NT2/D1 (cell line): Measurements from ENCODE around the gene GINS2.

ENCODE experiments used
- DNase-seq: peaks from one replicate; pipeline ENCODE4 v3.0.0-alpha.2; 2011; ENCODE audit warnings: low read depth, low spot score
- H3K27me3 ChIP-seq: 2 replicates; pipeline ENCODE4 v1.6.0; 2011; ENCODE audit warnings: mild to moderate bottlenecking; ENCODE audit not compliant: insufficient read length, insufficient read depth
- H3K36me3 ChIP-seq: 2 replicates; pipeline ENCODE4 v1.6.1; 2011; ENCODE audit warnings: mild to moderate bottlenecking, low read length, mixed read lengths; ENCODE audit not compliant: insufficient read depth, insufficient read length
- H3K4me1 ChIP-seq: 2 replicates; pipeline ENCODE4 v1.5.1; 2011; ENCODE audit not compliant: insufficient read depth, insufficient read length
- H3K4me3 ChIP-seq: 2 replicates; pipeline ENCODE4 v1.5.1; 2011; ENCODE audit warnings: low read depth; ENCODE audit not compliant: insufficient read length
- H3K9ac ChIP-seq: 2 replicates; pipeline ENCODE4 v1.6.0; 2011; ENCODE audit warnings: low read depth; ENCODE audit not compliant: insufficient read length
- H3K9me3 ChIP-seq: 2 replicates; pipeline ENCODE4 v1.5.1; 2011; ENCODE audit warnings: mild to moderate bottlenecking, low read length; ENCODE audit not compliant: insufficient read depth
- SUZ12 ChIP-seq: IDR thresholded peaks from 2 replicates; pipeline ENCODE4 v1.6.1; 2011; ENCODE audit not compliant: insufficient read length, insufficient read depth; ENCODE audit errors: extremely low read depth
- YY1 ChIP-seq: IDR thresholded peaks from 2 replicates; pipeline ENCODE4 v1.6.1; 2011; ENCODE audit not compliant: insufficient read length, insufficient read depth
- ZNF274 ChIP-seq: IDR thresholded peaks from 2 replicates; pipeline ENCODE4 v1.6.1; 2011; ENCODE audit warnings: mild to moderate bottlenecking, low read depth, low read length

GINS2 gene

GRCh38 chr16:85679870-85680269 lies 8.9 kb downstream of the GINS2 start:
- TF ChIP-seq SUZ12 (no peak), YY1 (no peak), ZNF274 (no peak)
- Histone ChIP-seq H3K4me3 (no peak overlapping the region), H3K27me3 (no peaks in the 10 kb centered on the region), H3K9me3 (no peaks in the 10 kb centered on the region), H3K9ac (no peak overlapping the region), H3K36me3 (peaks cover 85% of the 10 kb centered on the region), H3K4me1 (no peaks in the 10 kb centered on the region)
- DNase-seq: no peak

GRCh38 chr16:85678821-85679220 lies 9.9 kb downstream of the GINS2 start:
- Histone ChIP-seq H3K36me3 (peaks cover 88% of the 10 kb centered on the region), H3K27me3 (no peaks in the 10 kb centered on the region), H3K4me1 (no peaks in the 10 kb centered on the region), H3K4me3 (no peak overlapping the region), H3K9ac (no peak overlapping the region), H3K9me3 (no peaks in the 10 kb centered on the region)
- no peak for TF ChIP-seq SUZ12
- no peak for TF ChIP-seq ZNF274
- TF ChIP-seq YY1: no peak
- no peak for DNase-seq

GRCh38 chr16:85678016-85678415 lies 10.7 kb downstream of the GINS2 start:
- no peak for TF ChIP-seq YY1
- no peak for TF ChIP-seq ZNF274
- no peak for TF ChIP-seq SUZ12
- H3K36me3 ChIP-seq: peaks cover 87% of the 10 kb centered on the region
- no peak overlapping the region for H3K4me3 ChIP-seq
- no peak overlapping the region for H3K9ac ChIP-seq
- H3K9me3 ChIP-seq: no peaks in the 10 kb centered on the region
- DNase-seq: no peak
- H3K4me1 ChIP-seq: no peaks in the 10 kb centered on the region
- H3K27me3 ChIP-seq: no peaks in the 10 kb centered on the region

- no peak for TF ChIP-seq ZNF274
- no peak for TF ChIP-seq YY1
- TF ChIP-seq SUZ12: no peak
- Histone ChIP-seq H3K4me1 (no peaks in the 10 kb centered on the region), H3K9ac (no peak overlapping the region), H3K36me3 (peaks cover 87% of the 10 kb centered on the region), H3K4me3 (no peak overlapping the region), H3K27me3 (no peaks in the 10 kb centered on the region), H3K9me3 (no peaks in the 10 kb centered on the region)
- DNase-seq: no peak
Observed at GRCh38 chr16:85677383-85677967, 11.3 kb downstream of the GINS2 start.

GRCh38 chr16:85676466-85676865 lies 12.3 kb downstream of the GINS2 start:
- no peak for TF ChIP-seq YY1
- TF ChIP-seq ZNF274: no peak
- Histone ChIP-seq H3K4me1 (no peaks in the 10 kb centered on the region), H3K27me3 (no peaks in the 10 kb centered on the region), H3K9ac (no peak overlapping the region), H3K4me3 (no peak overlapping the region), H3K36me3 (peaks cover 93% of the 10 kb centered on the region), H3K9me3 (no peaks in the 10 kb centered on the region)
- no peak for DNase-seq

- Histone ChIP-seq H3K9me3 (no peaks in the 10 kb centered on the region), H3K27me3 (no peaks in the 10 kb centered on the region), H3K4me1 (no peaks in the 10 kb centered on the region), H3K36me3 (peaks cover 91% of the 10 kb centered on the region), H3K4me3 (no peak overlapping the region), H3K9ac (no peak overlapping the region)
- peak; percentile 32 for DNase-seq
- TF ChIP-seq YY1: no peak
- TF ChIP-seq ZNF274: no peak
- no peak for TF ChIP-seq SUZ12
Observed at GRCh38 chr16:85675251-85675874, 13.4 kb downstream of the GINS2 start.

- Histone ChIP-seq H3K27me3 (no peaks in the 10 kb centered on the region), H3K4me3 (no peak overlapping the region), H3K36me3 (peaks cover 91% of the 10 kb centered on the region)
Observed at GRCh38 chr16:85674828-85675227, 13.9 kb downstream of the GINS2 start.

More at GRCh38 chr16:85674828-85675227, 13.9 kb downstream of the GINS2 start:
- DNase-seq: no peak
- Histone ChIP-seq H3K9me3 (no peaks in the 10 kb centered on the region), H3K4me1 (no peaks in the 10 kb centered on the region), H3K9ac (no peak overlapping the region)
- TF ChIP-seq ZNF274: no peak
- no peak for TF ChIP-seq SUZ12
- TF ChIP-seq YY1: no peak
